Testis (tissue), 3 donors: ENCODE results near the gene RRAGA. TPM values are rescaled to one million over a fixed set of nuclear protein-coding genes. Genes with fewer than 3 reads are reported as not detected.
"Not testable (repeated sequence)": the region's sequence is repeated elsewhere in the genome, so short reads cannot be mapped to it uniquely, and the experiment has no call there.

ENCODE experiments used
- DNase-seq: peaks from one replicate; pipeline ENCODE4 v3.0.0-alpha.2; 2019
- H3K27ac ChIP-seq, 2 donors: fragments of 200-600 bp; sonication (generic); one replicate each; pipeline ENCODE4 v1.5.1; 2019
- H3K27me3 ChIP-seq: fragments of 200-600 bp; sonication (generic); one replicate; pipeline ENCODE4 v1.5.1; 2019
- H3K36me3 ChIP-seq: fragments of 200-600 bp; sonication (generic); one replicate; pipeline ENCODE4 v1.5.1; 2017; ENCODE audit warnings: low read depth; ENCODE audit errors: missing control alignments
- H3K4me1 ChIP-seq: fragments of 200-600 bp; sonication (generic); one replicate; pipeline ENCODE4 v1.5.1; 2019
- H3K4me3 ChIP-seq, 2 donors: fragments of 200-600 bp; sonication (generic); one replicate each; pipeline ENCODE4 v1.5.1; 2017 to 2019
- H3K9me3 ChIP-seq: fragments of 200-600 bp; sonication (generic); one replicate; pipeline ENCODE4 v1.5.1; 2017
- POLR2A ChIP-seq: fragments of 450-650 bp; IDR thresholded peaks from one replicate; pipeline ENCODE4 v1.6.1; 2017; ENCODE audit warnings: antibody characterized with exemption, mild to moderate bottlenecking, moderate library complexity
- WGBS, 2 donors: methylation state at CpG; one replicate each; pipeline ENCODE4 v1.1.5; 2018; 5-methylcytosine and 5-hydroxymethylcytosine counted together
- intact Hi-C: fragments of 100-400 bp; cut with DNase I; formaldehyde crosslinking; loops from one replicate; pipeline ENCODE4 v1.15.1; 2023; ENCODE audit warnings: low total_unique reads
- polyA plus RNA-seq: library from polyadenylated mRNA; stranded (reverse); fragments of 350-450 nt; fragmentation: Illumina TruSeq; extraction: RNeasy Lipid Tissue Mini Kit (QIAGEN cat#74804); gene quantifications from one replicate; pipeline ENCODE4 v1.2.3, GENCODE V29; 2014; ENCODE audit warnings: low read depth, low replicate concordance; ENCODE audit not compliant: insufficient read depth
- total RNA-seq, 2 donors: library from RNA; depleted of rRNA; stranded (reverse); fragments of >200 nt; gene quantifications; one replicate each; pipeline ENCODE4 v1.2.3, GENCODE V29; 2016
- TF ChIP-seq, protein P1 (sequence below), 3 experiments: fragments of 450-650 bp in 2 of 3; fragments of 200-600 bp in 1 of 3; sonication (generic) in 1 of 3; IDR thresholded peaks; one replicate each; pipeline ENCODE4 v1.5.1; 2016 to 2019; ENCODE audit warnings: antibody characterized with exemption in 3 of 3, mild to moderate bottlenecking in 2 of 3, moderate library complexity in 1 of 3

The RRAGA gene
- total and polyA plus RNA-seq, 3 donors from 2014 or later, result 50.6 to 104 (median 51.3) TPM

DNA sequence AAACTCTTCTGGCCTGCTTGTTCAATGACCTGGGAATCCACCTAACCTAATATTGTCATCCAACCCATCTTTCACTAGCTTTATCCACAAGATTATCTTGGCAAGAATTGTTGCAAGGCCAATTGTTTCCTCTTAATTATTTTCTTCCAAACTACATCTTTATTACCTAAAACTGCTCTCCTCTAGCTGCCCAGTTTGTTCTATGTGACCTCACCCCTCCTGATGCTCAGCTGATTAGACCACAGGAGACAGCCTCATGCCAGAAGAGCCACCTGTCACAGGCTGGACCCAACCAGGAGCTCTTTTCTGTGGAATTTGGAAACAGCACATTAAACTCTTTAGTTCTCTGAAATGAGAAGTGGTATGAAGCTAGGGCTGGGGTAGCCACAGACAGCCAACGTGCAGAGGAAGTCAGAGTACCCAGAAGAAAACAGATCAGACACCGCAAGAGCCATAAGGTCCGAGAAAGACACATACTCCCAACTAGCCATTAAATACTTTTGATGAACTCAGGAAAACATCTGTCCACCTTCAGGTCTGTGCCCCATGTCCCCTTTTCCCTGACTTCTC, 28.3 kb upstream of the RRAGA start:
- DNase-seq, result no peak
- H3K27ac ChIP-seq, result no peak overlapping the region
- H3K9me3 ChIP-seq, result no peaks in the 10 kb centered on the region
- no peaks in the 10 kb centered on the region for H3K4me1 ChIP-seq
- 76 to 88% methylated on average over 3 of the region's 3 CpGs for WGBS, 2 donors
- no peaks in the 10 kb centered on the region for H3K27me3 ChIP-seq
- intact Hi-C loops, result no loop called here
- H3K36me3 ChIP-seq, result no peaks in the 10 kb centered on the region
- TF ChIP-seq, protein P1, sequence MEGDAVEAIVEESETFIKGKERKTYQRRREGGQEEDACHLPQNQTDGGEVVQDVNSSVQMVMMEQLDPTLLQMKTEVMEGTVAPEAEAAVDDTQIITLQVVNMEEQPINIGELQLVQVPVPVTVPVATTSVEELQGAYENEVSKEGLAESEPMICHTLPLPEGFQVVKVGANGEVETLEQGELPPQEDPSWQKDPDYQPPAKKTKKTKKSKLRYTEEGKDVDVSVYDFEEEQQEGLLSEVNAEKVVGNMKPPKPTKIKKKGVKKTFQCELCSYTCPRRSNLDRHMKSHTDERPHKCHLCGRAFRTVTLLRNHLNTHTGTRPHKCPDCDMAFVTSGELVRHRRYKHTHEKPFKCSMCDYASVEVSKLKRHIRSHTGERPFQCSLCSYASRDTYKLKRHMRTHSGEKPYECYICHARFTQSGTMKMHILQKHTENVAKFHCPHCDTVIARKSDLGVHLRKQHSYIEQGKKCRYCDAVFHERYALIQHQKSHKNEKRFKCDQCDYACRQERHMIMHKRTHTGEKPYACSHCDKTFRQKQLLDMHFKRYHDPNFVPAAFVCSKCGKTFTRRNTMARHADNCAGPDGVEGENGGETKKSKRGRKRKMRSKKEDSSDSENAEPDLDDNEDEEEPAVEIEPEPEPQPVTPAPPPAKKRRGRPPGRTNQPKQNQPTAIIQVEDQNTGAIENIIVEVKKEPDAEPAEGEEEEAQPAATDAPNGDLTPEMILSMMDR (IDR thresholded peaks at IDR 0.05), result no peak
- no peak for TF ChIP-seq POLR2A
- H3K4me3 ChIP-seq, result no peak overlapping the region

- H3K9me3 ChIP-seq, intact Hi-C loops, H3K4me3 ChIP-seq, H3K27me3 ChIP-seq, H3K36me3 ChIP-seq, H3K27ac ChIP-seq, H3K4me1 ChIP-seq: not testable (repeated sequence)
- peak; percentile 25 for DNase-seq
- WGBS, 2 donors, result 78 to 85% methylated on average over 2 of the region's 2 CpGs
These were observed 27.6 kb upstream of the RRAGA start for GRCh38 chr9:19021649-19022048.

GRCh38 chr9:19022206-19022605, 27.0 kb upstream of the RRAGA start:
- no peak for TF ChIP-seq POLR2A
- TF ChIP-seq, protein P1 (IDR thresholded peaks at IDR 0.05), result no peak
- no peak for DNase-seq
- H3K27ac ChIP-seq, result no peak overlapping the region
- whole genome bisulfite sequencing, 2 donors, result 79 to 84% methylated on average over 2 of the region's 2 CpGs
- H3K4me1 ChIP-seq, result no peaks in the 10 kb centered on the region
- no peaks in the 10 kb centered on the region for H3K36me3 ChIP-seq
- no peak overlapping the region for H3K4me3 ChIP-seq
- no peaks in the 10 kb centered on the region for H3K27me3 ChIP-seq
- intact Hi-C loops, result no loop called here
- H3K9me3 ChIP-seq, result no peaks in the 10 kb centered on the region

GRCh38 chr9:19023078-19023477, 26.1 kb upstream of the RRAGA start:
- TF ChIP-seq, protein P1 (IDR thresholded peaks at IDR 0.05), result no peak
- no peak for TF ChIP-seq POLR2A
- 77 to 80% methylated on average over 5 of the region's 5 CpGs for WGBS, 2 donors
- no peaks in the 10 kb centered on the region for H3K36me3 ChIP-seq
- no peaks in the 10 kb centered on the region for H3K27me3 ChIP-seq
- no peaks in the 10 kb centered on the region for H3K9me3 ChIP-seq
- H3K4me3 ChIP-seq, result no peak overlapping the region
- intact Hi-C loops, result no loop called here
- H3K27ac ChIP-seq, result no peak overlapping the region
- H3K4me1 ChIP-seq, result no peaks in the 10 kb centered on the region
- no peak for DNase-seq

DNA sequence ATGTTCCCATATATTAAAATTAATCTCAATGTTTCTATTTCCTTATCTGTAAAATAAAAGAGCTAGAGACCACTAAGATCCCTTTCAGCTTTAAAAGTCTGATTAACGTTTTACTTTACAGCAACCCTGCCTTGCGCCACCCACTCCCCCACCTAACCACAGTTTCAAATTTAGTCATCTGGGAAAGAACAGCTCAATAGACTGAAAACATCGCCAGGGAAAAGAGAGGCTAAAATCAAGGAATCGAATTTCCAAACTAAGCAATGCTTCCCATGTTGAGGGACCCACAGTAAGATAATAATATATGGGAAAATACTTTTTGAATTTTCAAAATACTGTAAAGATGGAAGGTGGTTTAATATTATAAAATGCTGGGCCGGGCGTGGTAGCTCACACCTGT, 22.9 kb upstream of the RRAGA start:
- DNase-seq, result no peak
- intact Hi-C loops, result no loop called here
- H3K4me3 ChIP-seq, result no peak overlapping the region
- no peaks in the 10 kb centered on the region for H3K27me3 ChIP-seq
- 89% methylated on average over 6 of the region's 6 CpGs for WGBS, 2 donors
- H3K4me1 ChIP-seq, result peaks cover 12% of the 10 kb centered on the region
- no peaks in the 10 kb centered on the region for H3K36me3 ChIP-seq
- no peaks in the 10 kb centered on the region for H3K9me3 ChIP-seq
- no peak overlapping the region for H3K27ac ChIP-seq
- TF ChIP-seq, protein P1 (IDR thresholded peaks at IDR 0.05), result no peak
- no peak for TF ChIP-seq POLR2A
